Measurements from ENCODE around the gene CDH8.

DNA sequence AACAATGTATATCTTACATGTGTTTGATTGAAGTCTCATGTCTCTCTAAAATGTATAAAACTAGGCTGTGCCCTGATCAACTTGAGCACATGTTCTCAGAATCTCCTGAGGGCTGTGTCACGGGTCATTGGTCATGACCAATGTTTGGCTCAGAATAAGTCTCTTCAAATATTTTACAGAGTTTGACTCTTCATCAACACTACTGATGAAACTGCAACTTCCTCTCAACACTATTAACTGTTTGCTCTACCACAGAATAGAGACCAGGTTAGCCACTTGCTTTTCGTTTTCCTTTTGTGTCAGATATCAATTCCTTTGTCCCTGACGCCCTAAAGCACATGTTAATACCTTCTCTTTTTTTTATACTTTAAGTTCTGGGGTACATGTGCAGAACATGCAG is 358.1 kb downstream of the CDH8 start:
- TF ChIP-seq, protein P1, sequence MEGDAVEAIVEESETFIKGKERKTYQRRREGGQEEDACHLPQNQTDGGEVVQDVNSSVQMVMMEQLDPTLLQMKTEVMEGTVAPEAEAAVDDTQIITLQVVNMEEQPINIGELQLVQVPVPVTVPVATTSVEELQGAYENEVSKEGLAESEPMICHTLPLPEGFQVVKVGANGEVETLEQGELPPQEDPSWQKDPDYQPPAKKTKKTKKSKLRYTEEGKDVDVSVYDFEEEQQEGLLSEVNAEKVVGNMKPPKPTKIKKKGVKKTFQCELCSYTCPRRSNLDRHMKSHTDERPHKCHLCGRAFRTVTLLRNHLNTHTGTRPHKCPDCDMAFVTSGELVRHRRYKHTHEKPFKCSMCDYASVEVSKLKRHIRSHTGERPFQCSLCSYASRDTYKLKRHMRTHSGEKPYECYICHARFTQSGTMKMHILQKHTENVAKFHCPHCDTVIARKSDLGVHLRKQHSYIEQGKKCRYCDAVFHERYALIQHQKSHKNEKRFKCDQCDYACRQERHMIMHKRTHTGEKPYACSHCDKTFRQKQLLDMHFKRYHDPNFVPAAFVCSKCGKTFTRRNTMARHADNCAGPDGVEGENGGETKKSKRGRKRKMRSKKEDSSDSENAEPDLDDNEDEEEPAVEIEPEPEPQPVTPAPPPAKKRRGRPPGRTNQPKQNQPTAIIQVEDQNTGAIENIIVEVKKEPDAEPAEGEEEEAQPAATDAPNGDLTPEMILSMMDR (IDR thresholded peaks at IDR 0.05; ENCODE audit: insufficient read depth, low read length), result no peak
- no peak for TF ChIP-seq POLR2AphosphoS5 (IDR thresholded peaks at IDR 0.05; ENCODE audit: low read depth)
- no peak for TF ChIP-seq SPI1 (IDR thresholded peaks at IDR 0.05; ENCODE audit: borderline replicate concordance, low read depth)

Data from HL-60 (cell line).